Effector CD4-positive, alpha-beta T cell (primary cell): Measurements from ENCODE around the gene LMO3.
"Not testable (repeated sequence)": the region's sequence is repeated elsewhere in the genome, so short reads cannot be mapped to it uniquely, and the experiment has no call there.

ENCODE experiments used
- DNase-seq: peaks from one replicate; pipeline ENCODE4 v3.0.0-alpha.2; 2020

LMO3 gene

GRCh38 chr12:16537652-16538051 lies 68.3 kb downstream of the LMO3 start:
- DNase-seq, result not testable (repeated sequence)

GRCh38 chr12:16531621-16532020 lies 74.3 kb downstream of the LMO3 start:
- no peak for DNase-seq

- DNase-seq, result no peak
Measured at GRCh38 chr12:16530268-16530850, 75.6 kb downstream of the LMO3 start.

- no peak for DNase-seq
Measured at GRCh38 chr12:16526693-16527092, 79.3 kb downstream of the LMO3 start.

- no peak for DNase-seq
Measured at GRCh38 chr12:16524378-16524777, 81.6 kb downstream of the LMO3 start.

GRCh38 chr12:16523951-16524331 lies 82.0 kb downstream of the LMO3 start:
- no peak for DNase-seq

GRCh38 chr12:16523284-16523950 lies 82.5 kb downstream of the LMO3 start:
- DNase-seq, result no peak

GRCh38 chr12:16520328-16520727 lies 85.6 kb downstream of the LMO3 start:
- no peak for DNase-seq

- no peak for DNase-seq
Measured at GRCh38 chr12:16515666-16516065, 90.3 kb downstream of the LMO3 start.

GRCh38 chr12:16513231-16513630 lies 92.7 kb downstream of the LMO3 start:
- no peak for DNase-seq

- no peak for DNase-seq
Measured at GRCh38 chr12:16509411-16509810, 96.6 kb downstream of the LMO3 start.

- no peak for DNase-seq
Measured at GRCh38 chr12:16506394-16506793, 99.6 kb downstream of the LMO3 start.

GRCh38 chr12:16504200-16504599 lies 101.8 kb downstream of the LMO3 start:
- no peak for DNase-seq

GRCh38 chr12:16499611-16500010 lies 106.4 kb downstream of the LMO3 start:
- DNase-seq, result no peak
